Endothelial cell of umbilical vein (primary cell): Measurements from ENCODE around the gene ALK. TPM values are rescaled to one million over a fixed set of nuclear protein-coding genes. Genes with fewer than 3 reads are reported as not detected.

Experiments
- BruUV-seq: library from RNA; stranded (reverse); fragments of 400-500 nt; replicated peaks from 2 replicates; lab custom pipeline; 2021; lab: Mats Ljungman, UMichigan
- CTCF ChIA-PET: fragments of 300-600, 350-600 bp; sonication (Branson Sonifier 250); formaldehyde crosslinking; loops from one replicate; lab custom pipeline; 2021; ENCODE audit warnings: antibody characterized with exemption, inconsistent platforms; lab: Charles Lee
- POLR2A ChIA-PET: fragments of 300-600, 350-600 bp; sonication (Branson Sonifier 250); formaldehyde crosslinking; loops from one replicate; lab custom pipeline; 2021; ENCODE audit warnings: antibody characterized with exemption, inconsistent platforms; lab: Charles Lee
- DNase-seq: peaks from one replicate; pipeline ENCODE4 v3.0.0-alpha.2; 2011; ENCODE audit warnings: low read depth, low spot score
- FAIRE-seq: peaks from 2 replicates; lab custom pipeline; 2011; peaks lifted over from hg19 to GRCh38; lab: Jason Lieb, UNC
- H2AFZ ChIP-seq: 2 replicates; pipeline ENCODE4 v1.6.0; 2012; ENCODE audit warnings: low read depth, low read length, control low read depth, inconsistent platforms
- H3K27ac ChIP-seq: 2 replicates; pipeline ENCODE4 v1.5.1; 2011; ENCODE audit warnings: low read depth, mild to moderate bottlenecking, control low read depth, low read length, moderate library complexity; ENCODE audit not compliant: insufficient read depth
- H3K27me3 ChIP-seq, 2 experiments: 2 replicates each; pipeline versions ENCODE4 v1.6.0 to v1.6.1; 2011; ENCODE audit warnings: low read length in 2 of 2, mixed read lengths in 1 of 2; ENCODE audit not compliant: control insufficient read depth in 2 of 2, insufficient read depth in 2 of 2
- H3K36me3 ChIP-seq, 2 experiments: 2 replicates in 1 of 2; 3 replicates in 1 of 2; pipeline ENCODE4 v1.5.1; 2011; ENCODE audit warnings: low read length in 2 of 2, mild to moderate bottlenecking in 1 of 2, moderate library complexity in 1 of 2; ENCODE audit not compliant: control insufficient read depth in 2 of 2, insufficient read depth in 2 of 2; ENCODE audit errors: extremely low read depth in 1 of 2
- H3K4me1 ChIP-seq: 3 replicates; pipeline ENCODE4 v1.5.1; 2011; ENCODE audit warnings: mild to moderate bottlenecking, low read length; ENCODE audit not compliant: control insufficient read depth, insufficient read depth; ENCODE audit errors: extremely low read depth
- H3K4me2 ChIP-seq: 2 replicates; pipeline ENCODE4 v1.6.1; 2011; ENCODE audit warnings: low read length, control low read depth, mixed read lengths; ENCODE audit not compliant: insufficient read depth
- H3K4me3 ChIP-seq, 3 experiments: fragments of 200-600 bp in 1 of 3; sonication (generic), shearing (Covaris generic) in 1 of 3; replicated peaks in 1 of 3; 2 replicates each; pipeline ENCODE4 v1.5.1; 2011 to 2016; ENCODE audit warnings: control low read depth in 3 of 3, low read length in 3 of 3, mild to moderate bottlenecking in 2 of 3, inconsistent platforms in 1 of 3, low read depth in 1 of 3, moderate library complexity in 1 of 3; ENCODE audit not compliant: insufficient read depth in 1 of 3
- H3K79me2 ChIP-seq: 2 replicates; pipeline ENCODE4 v1.6.0; 2012; ENCODE audit warnings: low read length, inconsistent platforms; ENCODE audit not compliant: control insufficient read depth, insufficient read depth
- H3K9ac ChIP-seq: replicated peaks from 2 replicates; pipeline ENCODE3; 2011; ENCODE audit warnings: low read length, control low read depth; ENCODE audit not compliant: insufficient read depth; ENCODE audit errors: extremely low read depth
- H3K9me1 ChIP-seq: replicated peaks from 3 replicates; pipeline ENCODE4 v1.6.0; 2011; ENCODE audit warnings: mild to moderate bottlenecking, low read length; ENCODE audit not compliant: control insufficient read depth, insufficient read depth; ENCODE audit errors: extremely low read depth
- H3K9me3 ChIP-seq: replicated peaks from 2 replicates; pipeline ENCODE4 v1.5.1; 2012; ENCODE audit warnings: low read length, inconsistent platforms; ENCODE audit not compliant: control insufficient read depth, insufficient read depth
- H4K20me1 ChIP-seq: replicated peaks from 2 replicates; pipeline ENCODE3; 2011; ENCODE audit warnings: mild to moderate bottlenecking, low read length; ENCODE audit not compliant: control insufficient read depth, insufficient read depth; ENCODE audit errors: extremely low read depth
- CTCF ChIP-seq, 2 donors: IDR thresholded peaks; 1 replicate in 1 of 2; 2 replicates in 1 of 2; pipeline ENCODE4 v1.5.1; 2011; ENCODE audit warnings: low read length in 2 of 2, mild to moderate bottlenecking in 2 of 2, moderate library complexity in 2 of 2, control low read depth in 1 of 2, inconsistent platforms in 1 of 2, low read depth in 1 of 2; ENCODE audit not compliant: insufficient read depth in 1 of 2; ENCODE audit errors: extremely low read depth in 1 of 2
- EZH2 ChIP-seq: IDR thresholded peaks from 2 replicates; pipeline ENCODE4 v1.6.1; 2012; ENCODE audit warnings: borderline replicate concordance, low read depth, mild to moderate bottlenecking, moderate library complexity, low read length, inconsistent platforms; ENCODE audit not compliant: severe bottlenecking
- FOS ChIP-seq: IDR thresholded peaks from 2 replicates; pipeline ENCODE4 v1.6.1; 2011; ENCODE audit warnings: mild to moderate bottlenecking, low read length, moderate library complexity, borderline replicate concordance; ENCODE audit not compliant: insufficient read depth
- GATA2 ChIP-seq: IDR thresholded peaks from 2 replicates; pipeline ENCODE4 v1.7.0; 2011; ENCODE audit warnings: low read depth, mild to moderate bottlenecking, moderate library complexity, mixed read lengths, low read length; ENCODE audit not compliant: insufficient read length, insufficient read depth
- JUN ChIP-seq: IDR thresholded peaks from 2 replicates; pipeline ENCODE4 v1.6.1; 2011; ENCODE audit warnings: borderline replicate concordance, low read depth; ENCODE audit not compliant: insufficient read length, insufficient read depth
- MAX ChIP-seq: IDR thresholded peaks from 2 replicates; pipeline ENCODE4 v1.6.1; 2011; ENCODE audit not compliant: insufficient read depth, insufficient read length
- MYC ChIP-seq: IDR thresholded peaks from one replicate; pipeline ENCODE4 v1.6.1; 2011; ENCODE audit warnings: mild to moderate bottlenecking, low read depth, low read length
- POLR2A ChIP-seq: IDR thresholded peaks from 2 replicates; pipeline ENCODE4 v1.6.1; 2012; ENCODE audit warnings: low read depth, mild to moderate bottlenecking, control low read depth, low read length
- POLR2AphosphoS5 ChIP-seq: IDR thresholded peaks from 2 replicates; pipeline ENCODE4 v1.6.1; 2012; ENCODE audit warnings: low read depth, mild to moderate bottlenecking, control low read depth, low read length, moderate library complexity; ENCODE audit not compliant: insufficient read depth
- dilution Hi-C: fragments of 300-500 bp; cut with MboI; formaldehyde crosslinking; loops from one replicate; pipeline ENCODE4 v1.15.0; 2019; ENCODE audit warnings: low sequenced_read_pairs; ENCODE audit not compliant: extremely low pct_ligation_motif_present
- intact Hi-C: fragments of 100-400 bp; cut with micrococcal nuclease; formaldehyde crosslinking; loops from one replicate; pipeline ENCODE4 v1.10.0; 2022
- polyA plus RNA-seq, 4 experiments: library from polyadenylated mRNA; depleted of rRNA in 3 of 4; stranded (reverse) in 3 of 4; unstranded in 1 of 4; fragments of >200 nt; gene quantifications; 2 replicates each; pipeline versions ENCODE4 v1.2.1 to v1.2.3, GENCODE V29; 2011 to 2012; ENCODE audit warnings: missing spikeins in 1 of 4
- total RNA-seq: library from RNA; stranded (reverse); gene quantifications from 2 replicates; pipeline ENCODE4 v1.2.3, GENCODE V29; 2021

ALK gene
- total and polyA plus RNA-seq, 2 donors (not counting 3 experiments of a cell fraction or from before 2014, with no cell fraction given), result not detected

GRCh38 chr2:29526587-29527586 lies 394.5 kb downstream of the ALK start:
- FAIRE-seq (no peak), DNase-seq (no peak)
- intact Hi-C loops (no loop called here), dilution Hi-C loops (no loop called here)
- Histone ChIP-seq H3K9me1 (no peaks in the 10 kb centered on the region), H3K9me3 (peaks cover 3% of the 10 kb centered on the region), H4K20me1 (no peaks in the 10 kb centered on the region), H3K4me2 (no peak overlapping the region), H3K9ac (no peak overlapping the region), H3K4me3 (no peak overlapping the region), H3K36me3 (no peaks in the 10 kb centered on the region), H3K4me1 (no peaks in the 10 kb centered on the region), H3K79me2 (no peaks in the 10 kb centered on the region), H3K27me3 (no peaks in the 10 kb centered on the region), H3K27ac (no peak overlapping the region), H2AFZ (no peak overlapping the region)
- ChIA-PET CTCF (no interaction called here), POLR2A (no interaction called here)
- no TSS peak for BruUV-seq
- no peak for TF ChIP-seq JUN
- TF ChIP-seq POLR2A, result no peak
- no peak for TF ChIP-seq EZH2
- TF ChIP-seq CTCF (IDR thresholded peaks at IDR 0.05; ENCODE audit: extremely low read depth in 1 of 2, insufficient read depth in 1 of 2, low read depth in 1 of 2, low read length in 2 of 2), result no peak
- no peak for TF ChIP-seq GATA2
- no peak for TF ChIP-seq MAX
- TF ChIP-seq FOS, result no peak
- TF ChIP-seq POLR2AphosphoS5, result no peak
- no peak for TF ChIP-seq MYC
